Stimulated activated CD8-positive, alpha-beta memory T cell treated with anti-CD3 and anti-CD28 coated beads, Interleukin-4, amount 100 ng/mL, for 24 hours (primary cell): ENCODE data around the gene TM4SF18.

Source experiments
- DNase-seq: peaks from one replicate; pipeline ENCODE4 v3.0.0-alpha.2; 2020; ENCODE audit warnings: low read depth

The TM4SF18 gene

GRCh38 chr3:149284034-149284433 lies 49.4 kb downstream of the TM4SF18 start:
- DNase-seq: no peak

GRCh38 chr3:149283401-149283800 lies 50.0 kb downstream of the TM4SF18 start:
- DNase-seq: no peak

GRCh38 chr3:149282836-149283235 lies 50.6 kb downstream of the TM4SF18 start:
- no peak for DNase-seq

GRCh38 chr3:149282322-149282721 lies 51.1 kb downstream of the TM4SF18 start:
- DNase-seq: no peak

- no peak for DNase-seq
These were observed 52.6 kb downstream of the TM4SF18 start for GRCh38 chr3:149280671-149281349.

- no peak for DNase-seq
These were observed 54.5 kb downstream of the TM4SF18 start for GRCh38 chr3:149278911-149279310.

GRCh38 chr3:149277331-149277813 lies 56.1 kb downstream of the TM4SF18 start:
- no peak for DNase-seq

GRCh38 chr3:149276619-149277018 lies 56.8 kb downstream of the TM4SF18 start:
- no peak for DNase-seq

- no peak for DNase-seq
These were observed 59.2 kb downstream of the TM4SF18 start for GRCh38 chr3:149274220-149274619.

- no peak for DNase-seq
These were observed 60.2 kb downstream of the TM4SF18 start for GRCh38 chr3:149273096-149273751.

- no peak for DNase-seq
These were observed 61.8 kb downstream of the TM4SF18 start for GRCh38 chr3:149271669-149272068.

GRCh38 chr3:149270180-149270579 lies 63.3 kb downstream of the TM4SF18 start:
- no peak for DNase-seq

GRCh38 chr3:149269687-149270086 lies 63.7 kb downstream of the TM4SF18 start:
- DNase-seq: no peak
